Suprapubic skin (tissue), 4 donors: ENCODE results near the gene AHSA1. TPM values are rescaled to one million over a fixed set of nuclear protein-coding genes. Genes with fewer than 3 reads are reported as not detected.
A peak's percentile ranks its signal among the peaks of the same experiment; 100 is the strongest.

Experiments
- DNase-seq, 2 donors: peaks; one replicate each; pipeline ENCODE4 v3.0.0-alpha.2; 2019; ENCODE audit warnings: low spot score in 2 of 2
- H3K27ac ChIP-seq: fragments of 200-600 bp; sonication (generic); one replicate; pipeline ENCODE4 v1.5.1; 2019
- H3K27me3 ChIP-seq: fragments of 200-600 bp; sonication (generic); one replicate; pipeline ENCODE4 v1.5.1; 2019
- H3K36me3 ChIP-seq: fragments of 200-600 bp; sonication (generic); one replicate; pipeline ENCODE4 v1.5.1; 2019
- H3K4me1 ChIP-seq: fragments of 200-600 bp; sonication (generic); one replicate; pipeline ENCODE4 v1.5.1; 2019
- H3K4me3 ChIP-seq: fragments of 200-600 bp; sonication (generic); one replicate; pipeline ENCODE4 v1.5.1; 2019; ENCODE audit warnings: mild to moderate bottlenecking
- H3K9me3 ChIP-seq: fragments of 200-600 bp; sonication (generic); one replicate; pipeline ENCODE4 v1.5.1; 2019
- CTCF ChIP-seq, 2 donors: fragments of 200-600 bp in 1 of 2; fragments of 450-650 bp in 1 of 2; sonication (generic) in 1 of 2; IDR thresholded peaks; one replicate each; pipeline ENCODE4 v1.5.1; 2016 to 2019; ENCODE audit warnings: antibody characterized with exemption in 2 of 2, mild to moderate bottlenecking in 1 of 2, moderate library complexity in 1 of 2
- EP300 ChIP-seq: sonication (generic); formaldehyde crosslinking; IDR thresholded peaks from one replicate; pipeline ENCODE4 v1.6.1; 2017; ENCODE audit warnings: antibody characterized with exemption
- POLR2A ChIP-seq, 2 donors: fragments of 450-650 bp; IDR thresholded peaks; one replicate each; pipeline ENCODE4 v1.6.1; 2017; ENCODE audit warnings: antibody characterized with exemption in 2 of 2, mild to moderate bottlenecking in 2 of 2, moderate library complexity in 2 of 2
- POLR2AphosphoS5 ChIP-seq, 3 donors: sonication (generic); formaldehyde crosslinking; IDR thresholded peaks; one replicate each; pipeline ENCODE4 v1.6.1; 2017; ENCODE audit warnings: antibody characterized with exemption in 3 of 3
- WGBS: methylation state at CpG from one replicate; pipeline ENCODE4 v1.1.5; 2018; 5-methylcytosine and 5-hydroxymethylcytosine counted together
- total RNA-seq, 4 donors: library from RNA; depleted of rRNA; stranded (reverse); fragments of >200 nt; gene quantifications; one replicate each; pipeline ENCODE4 v1.1.0, GENCODE V29; 2016

Gene AHSA1
- total RNA-seq, 4 donors from 2014 or later: 62.8 to 124 (median 97.0) TPM

GRCh38 chr14:77459072-77459723 lies 1.3 kb downstream of the AHSA1 start:
- Histone ChIP-seq H3K36me3 (peaks cover 41% of the 10 kb centered on the region), H3K9me3 (no peaks in the 10 kb centered on the region), H3K27ac (no peak overlapping the region), H3K4me1 (peaks cover 31% of the 10 kb centered on the region), H3K27me3 (no peaks in the 10 kb centered on the region), H3K4me3 (peak overlapping the region; percentile 99)
- no peak for DNase-seq
- TF ChIP-seq POLR2A (IDR thresholded peaks at IDR 0.05) (no peak), CTCF (IDR thresholded peaks at IDR 0.05) (peak; percentile 10 to 53)
- 33% methylated on average over 13 of the region's 13 CpGs for WGBS

GRCh38 chr14:77467801-77468200 lies 9.9 kb downstream of the AHSA1 start:
- H3K27me3 ChIP-seq: no peaks in the 10 kb centered on the region
- H3K27ac ChIP-seq: no peak overlapping the region
- H3K4me1 ChIP-seq: no peaks in the 10 kb centered on the region
- no peaks in the 10 kb centered on the region for H3K9me3 ChIP-seq
- TF ChIP-seq CTCF (IDR thresholded peaks at IDR 0.05) (no peak), POLR2A (IDR thresholded peaks at IDR 0.05) (no peak), EP300 (no peak), POLR2AphosphoS5 (IDR thresholded peaks at IDR 0.05) (no peak)
- H3K36me3 ChIP-seq: peaks cover 66% of the 10 kb centered on the region
- no peak for DNase-seq
- WGBS: 86% methylated on average over 5 of the region's 5 CpGs
- no peak overlapping the region for H3K4me3 ChIP-seq

- H3K27ac ChIP-seq: no peak overlapping the region
- WGBS: 86% methylated on average over 14 of the region's 14 CpGs
- TF ChIP-seq POLR2A (IDR thresholded peaks at IDR 0.05) (no peak), CTCF (IDR thresholded peaks at IDR 0.05) (no peak), POLR2AphosphoS5 (IDR thresholded peaks at IDR 0.05) (no peak), EP300 (no peak)
- no peaks in the 10 kb centered on the region for H3K27me3 ChIP-seq
- H3K4me1 ChIP-seq: no peaks in the 10 kb centered on the region
- H3K9me3 ChIP-seq: no peaks in the 10 kb centered on the region
- no peak overlapping the region for H3K4me3 ChIP-seq
- no peak for DNase-seq
- H3K36me3 ChIP-seq: peaks cover 53% of the 10 kb centered on the region
These were observed 11.2 kb downstream of the AHSA1 start for GRCh38 chr14:77469067-77469505.

- Histone ChIP-seq H3K4me1 (no peaks in the 10 kb centered on the region), H3K4me3 (no peak overlapping the region), H3K36me3 (peaks cover 48% of the 10 kb centered on the region), H3K9me3 (no peaks in the 10 kb centered on the region), H3K27me3 (no peaks in the 10 kb centered on the region), H3K27ac (no peak overlapping the region)
- no peak for DNase-seq
- no peak for TF ChIP-seq CTCF (IDR thresholded peaks at IDR 0.05)
- TF ChIP-seq POLR2AphosphoS5 (IDR thresholded peaks at IDR 0.05): no peak
- TF ChIP-seq EP300: no peak
- no peak for TF ChIP-seq POLR2A (IDR thresholded peaks at IDR 0.05)
- 69% methylated on average over 1 of the region's 1 CpG for WGBS
These were observed 11.6 kb downstream of the AHSA1 start for GRCh38 chr14:77469539-77469938.

GRCh38 chr14:77470224-77470870 lies 12.5 kb downstream of the AHSA1 start:
- Histone ChIP-seq H3K4me1 (no peaks in the 10 kb centered on the region), H3K36me3 (peaks cover 40% of the 10 kb centered on the region), H3K27ac (no peak overlapping the region), H3K4me3 (no peak overlapping the region), H3K9me3 (no peaks in the 10 kb centered on the region), H3K27me3 (no peaks in the 10 kb centered on the region)
- no peak for DNase-seq
- 67% methylated on average over 5 of the region's 5 CpGs for WGBS
- TF ChIP-seq POLR2AphosphoS5 (IDR thresholded peaks at IDR 0.05) (no peak), CTCF (IDR thresholded peaks at IDR 0.05) (no peak), POLR2A (IDR thresholded peaks at IDR 0.05) (no peak), EP300 (no peak)
